Mesenchymal stem cell (in vitro differentiated cells and primary cell): ENCODE data around the gene PEF1.
A peak's percentile ranks its signal among the peaks of the same experiment; 100 is the strongest.

Experiments
- DNase-seq: peaks from one replicate; pipeline ENCODE4 v3.0.0-alpha.2; 2013
- H2AFZ ChIP-seq: one replicate; pipeline ENCODE4 v1.6.1; 2013; ENCODE audit warnings: low read depth, mild to moderate bottlenecking, control low read depth, inconsistent platforms, low read length, moderate library complexity
- H2AK5ac ChIP-seq: 2 replicates; pipeline ENCODE4 v1.6.1; 2013; ENCODE audit warnings: low read length, moderate library complexity, mild to moderate bottlenecking, inconsistent platforms; ENCODE audit not compliant: severe bottlenecking
- H2BK120ac ChIP-seq: one replicate; pipeline ENCODE4 v1.6.1; 2013; ENCODE audit warnings: low read depth, mild to moderate bottlenecking, inconsistent platforms, low read length, moderate library complexity
- H2BK12ac ChIP-seq, 2 experiments: one replicate each; pipeline ENCODE4 v1.6.1; 2013; ENCODE audit warnings: inconsistent platforms in 2 of 2, low read length in 2 of 2, mild to moderate bottlenecking in 2 of 2, moderate library complexity in 2 of 2, control low read depth in 1 of 2
- H2BK15ac ChIP-seq: one replicate; pipeline ENCODE4 v1.6.1; 2013; ENCODE audit warnings: mild to moderate bottlenecking, low read depth, inconsistent platforms; ENCODE audit not compliant: poor library complexity, severe bottlenecking
- H2BK5ac ChIP-seq: 2 replicates; pipeline ENCODE4 v1.6.1; 2013; ENCODE audit warnings: low read depth, mild to moderate bottlenecking, low read length, control low read depth, inconsistent platforms; ENCODE audit not compliant: poor library complexity, severe bottlenecking
- H3K14ac ChIP-seq, 2 experiments: one replicate each; pipeline ENCODE4 v1.6.1; 2013; ENCODE audit warnings: inconsistent platforms in 2 of 2, low read length in 2 of 2, control low read depth in 1 of 2, mild to moderate bottlenecking in 1 of 2, moderate library complexity in 1 of 2
- H3K18ac ChIP-seq, 2 experiments: one replicate each; pipeline ENCODE4 v1.6.1; 2013; ENCODE audit warnings: inconsistent platforms in 2 of 2, low read length in 2 of 2, control low read depth in 1 of 2, low read depth in 1 of 2, mild to moderate bottlenecking in 1 of 2
- H3K23ac ChIP-seq, 2 experiments: one replicate each; pipeline ENCODE4 v1.6.1; 2013; ENCODE audit warnings: inconsistent platforms in 2 of 2, low read length in 2 of 2, mild to moderate bottlenecking in 2 of 2, moderate library complexity in 2 of 2, control low read depth in 1 of 2
- H3K27ac ChIP-seq: 2 replicates; pipeline ENCODE4 v1.5.1; 2013; ENCODE audit warnings: mild to moderate bottlenecking, moderate library complexity, low read length, control low read depth, inconsistent platforms; ENCODE audit not compliant: poor library complexity, severe bottlenecking
- H3K27me3 ChIP-seq, 2 experiments: 2 replicates each; pipeline versions ENCODE4 v1.6.1 to v1.7.0; 2013; ENCODE audit warnings: low read length in 2 of 2, mild to moderate bottlenecking in 2 of 2, moderate library complexity in 2 of 2, control low read depth in 1 of 2, inconsistent platforms in 1 of 2; ENCODE audit not compliant: control insufficient read depth in 1 of 2, insufficient read depth in 1 of 2
- H3K36me3 ChIP-seq, 2 experiments: 2 replicates each; pipeline versions ENCODE4 v1.6.1 to v1.7.0; 2013; ENCODE audit warnings: low read length in 2 of 2, control low read depth in 1 of 2, inconsistent platforms in 1 of 2, low read depth in 1 of 2, mild to moderate bottlenecking in 1 of 2; ENCODE audit not compliant: insufficient read depth in 2 of 2, control insufficient read depth in 1 of 2
- H3K4ac ChIP-seq, 2 experiments: one replicate each; pipeline ENCODE4 v1.6.1; 2013; ENCODE audit warnings: inconsistent platforms in 2 of 2, low read length in 2 of 2, mild to moderate bottlenecking in 2 of 2, moderate library complexity in 2 of 2, control low read depth in 1 of 2, low read depth in 1 of 2
- H3K4me1 ChIP-seq: 2 replicates; pipeline ENCODE4 v1.6.1; 2013; ENCODE audit warnings: low read depth, low read length, control low read depth; ENCODE audit not compliant: control insufficient read depth, insufficient read depth
- H3K4me2 ChIP-seq: 2 replicates; pipeline ENCODE4 v1.6.1; 2013; ENCODE audit warnings: low read length, mild to moderate bottlenecking, inconsistent platforms; ENCODE audit not compliant: poor library complexity, severe bottlenecking
- H3K4me3 ChIP-seq, 2 experiments: 2 replicates each; pipeline versions ENCODE4 v1.5.1 to v1.7.0; 2013; ENCODE audit warnings: low read length in 2 of 2, mild to moderate bottlenecking in 2 of 2, control low read depth in 1 of 2, low read depth in 1 of 2; ENCODE audit not compliant: insufficient read depth in 1 of 2
- H3K79me1 ChIP-seq: replicated peaks from 2 replicates; pipeline ENCODE4 v1.6.1; 2013; ENCODE audit warnings: mild to moderate bottlenecking, control low read depth, low read length, inconsistent platforms; ENCODE audit not compliant: poor library complexity, severe bottlenecking
- H3K9ac ChIP-seq: 2 replicates; pipeline ENCODE4 v1.7.0; 2013; ENCODE audit warnings: mild to moderate bottlenecking, low read length, moderate library complexity
- H3K9me3 ChIP-seq: 2 replicates; pipeline ENCODE4 v1.7.0; 2013; ENCODE audit warnings: mild to moderate bottlenecking, low read length; ENCODE audit not compliant: control insufficient read depth
- H4K8ac ChIP-seq: one replicate; pipeline ENCODE4 v1.6.1; 2013; ENCODE audit warnings: inconsistent platforms, mild to moderate bottlenecking, low read length, moderate library complexity
- H4K91ac ChIP-seq: one replicate; pipeline ENCODE4 v1.6.1; 2013; ENCODE audit warnings: mild to moderate bottlenecking, low read length, inconsistent platforms
- WGBS: methylation state at CpG from one replicate; pipeline ENCODE4 v1.1.7; 2013; ENCODE audit warnings: mixed read lengths; 5-methylcytosine and 5-hydroxymethylcytosine counted together

PEF1 gene

DNA sequence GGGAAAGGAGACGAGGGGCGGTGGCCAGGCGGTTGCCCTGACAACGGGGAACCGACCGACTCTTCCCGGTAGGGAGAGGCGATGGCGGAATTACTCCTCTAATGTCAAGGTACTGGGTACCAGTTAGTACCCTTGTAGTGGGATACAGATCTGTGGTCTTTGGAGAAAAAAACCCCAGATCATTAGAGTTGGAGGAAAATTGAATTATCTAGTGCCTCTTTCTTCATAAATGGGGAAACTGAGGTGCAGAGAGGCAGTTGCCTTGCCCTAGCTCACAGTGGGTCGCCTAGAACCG, 545 bp upstream of the PEF1 start:
- Histone ChIP-seq H4K8ac (peak overlapping the region; percentile 41), H2BK12ac (no peak overlapping the region), H2BK5ac (no peak overlapping the region), H3K36me3 (peaks cover 0 to 5% of the 10 kb centered on the region in 2 experiments), H3K9me3 (no peaks in the 10 kb centered on the region), H2AFZ (no peak overlapping the region), H3K4me3 (peak overlapping the region; percentile 41 to 99), H4K91ac (no peak overlapping the region), H3K27me3 (no peaks in the 10 kb centered on the region), H2AK5ac (no peak overlapping the region), H2BK15ac (no peak overlapping the region), H3K23ac (no peak overlapping the region), H2BK120ac (no peak overlapping the region), H3K9ac (peak overlapping the region; percentile 97), H3K4me2 (peak overlapping the region; percentile 55), H3K4ac (peak overlapping the region in 1 of 2 experiments; percentile 34), H3K18ac (peak overlapping the region; percentile 44 to 52), H3K79me1 (peaks cover 18% of the 10 kb centered on the region), H3K14ac (no peak overlapping the region), H3K27ac (peak overlapping the region; percentile 90), H3K4me1 (peaks cover 8% of the 10 kb centered on the region)
- DNase-seq = no peak
- WGBS = under 1% methylated on average over 11 of the region's 11 CpGs

- H3K23ac ChIP-seq = no peak overlapping the region
- peak overlapping the region; percentile 92 for H2BK15ac ChIP-seq
- peak overlapping the region; percentile 68 for H3K4me2 ChIP-seq
- peak overlapping the region; percentile 98 for H2AFZ ChIP-seq
- DNase-seq = no peak
- peak overlapping the region; percentile 44 for H2BK120ac ChIP-seq
- H3K36me3 ChIP-seq = peaks cover 4 to 5% of the 10 kb centered on the region in 2 experiments
- peak overlapping the region in 1 of 2 experiments; percentile 95 for H3K14ac ChIP-seq
- peak overlapping the region; percentile 89 for H4K91ac ChIP-seq
- peak overlapping the region; percentile 55 for H3K27ac ChIP-seq
- H4K8ac ChIP-seq = peak overlapping the region; percentile 84
- peak overlapping the region; percentile 78 to 93 for H3K18ac ChIP-seq
- H3K9ac ChIP-seq = peak overlapping the region; percentile 97
- H3K4me3 ChIP-seq = peak overlapping the region; percentile 85 to 99
- H2BK12ac ChIP-seq = no peak overlapping the region
- peaks cover 14% of the 10 kb centered on the region for H3K4me1 ChIP-seq
- H3K27me3 ChIP-seq = no peaks in the 10 kb centered on the region
- no peaks in the 10 kb centered on the region for H3K9me3 ChIP-seq
- peak overlapping the region; percentile 11 for H2BK5ac ChIP-seq
- H2AK5ac ChIP-seq = no peak overlapping the region
- 9% methylated on average over 18 of the region's 18 CpGs for WGBS
- peak overlapping the region; percentile 82 for H3K4ac ChIP-seq
- peaks cover 25% of the 10 kb centered on the region for H3K79me1 ChIP-seq
These were observed 608 bp downstream of the PEF1 start for GRCh38 chr1:31643976-31644559.

DNA sequence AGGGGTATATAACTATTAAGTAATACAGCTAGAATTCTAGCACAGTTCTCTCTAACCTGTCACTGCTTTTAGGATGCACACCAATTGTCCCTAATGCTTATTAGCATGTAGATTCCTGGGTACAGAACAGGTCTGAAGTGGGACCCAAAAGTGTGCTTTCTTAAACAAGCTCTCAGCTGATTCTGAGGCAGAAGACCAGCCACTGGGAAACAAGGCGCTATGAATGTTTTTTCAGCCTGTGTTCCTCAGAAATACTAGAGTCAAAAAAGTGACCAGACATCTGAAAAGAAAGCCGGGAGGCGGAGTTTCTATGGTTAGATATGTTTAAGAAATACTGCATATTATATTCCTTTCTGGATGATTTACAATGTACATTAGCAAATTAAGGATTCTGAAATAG, 1.8 kb downstream of the PEF1 start:
- 92% methylated on average over 1 of the region's 3 CpGs for WGBS

GRCh38 chr1:31642366-31642765, 2.3 kb downstream of the PEF1 start:
- no peak overlapping the region for H2BK120ac ChIP-seq
- H3K4ac ChIP-seq = no peak overlapping the region
- no peak overlapping the region for H2BK5ac ChIP-seq
- H3K36me3 ChIP-seq = peaks cover 5% of the 10 kb centered on the region in 2 experiments
- no peak overlapping the region for H2AK5ac ChIP-seq
- H2AFZ ChIP-seq = no peak overlapping the region
- no peak overlapping the region for H2BK15ac ChIP-seq
- H3K27me3 ChIP-seq = no peaks in the 10 kb centered on the region
- H3K27ac ChIP-seq = no peak overlapping the region
- H3K79me1 ChIP-seq = peaks cover 31% of the 10 kb centered on the region
- no peak overlapping the region for H3K23ac ChIP-seq
- no peak overlapping the region for H2BK12ac ChIP-seq
- peaks cover 15% of the 10 kb centered on the region for H3K4me1 ChIP-seq
- H3K9me3 ChIP-seq = no peaks in the 10 kb centered on the region
- H3K18ac ChIP-seq = no peak overlapping the region
- no peak overlapping the region for H3K4me3 ChIP-seq
- no peak overlapping the region for H4K8ac ChIP-seq
- WGBS = 92% methylated on average over 4 of the region's 4 CpGs
- no peak overlapping the region for H3K4me2 ChIP-seq
- no peak for DNase-seq
- no peak overlapping the region for H3K14ac ChIP-seq
- H3K9ac ChIP-seq = no peak overlapping the region
- no peak overlapping the region for H4K91ac ChIP-seq

More for the DNA sequence above, 1.8 kb downstream of the PEF1 start:
- Histone ChIP-seq H2AK5ac (no peak overlapping the region), H3K4me1 (peaks cover 15% of the 10 kb centered on the region), H3K27ac (no peak overlapping the region), H3K23ac (no peak overlapping the region), H3K9me3 (no peaks in the 10 kb centered on the region), H3K9ac (no peak overlapping the region), H3K36me3 (peaks cover 5% of the 10 kb centered on the region in 2 experiments), H3K14ac (no peak overlapping the region), H2BK12ac (no peak overlapping the region), H2BK5ac (no peak overlapping the region), H3K4ac (no peak overlapping the region), H3K18ac (no peak overlapping the region), H3K27me3 (no peaks in the 10 kb centered on the region), H3K4me2 (no peak overlapping the region), H2BK120ac (no peak overlapping the region), H2AFZ (no peak overlapping the region), H4K8ac (no peak overlapping the region), H3K4me3 (no peak overlapping the region), H2BK15ac (no peak overlapping the region), H3K79me1 (peaks cover 27% of the 10 kb centered on the region), H4K91ac (no peak overlapping the region)
- DNase-seq = no peak
